ENCODE data around the gene LTBP1.

LTBP1 gene

GRCh38 chr2:32991091-32991845 lies 44.5 kb downstream of the LTBP1 start:
- Histone ChIP-seq H3K27me3 (ENCODE audit: insufficient read depth, low read length) (no peaks in the 10 kb centered on the region), H4K12ac (ENCODE audit: low read depth, low read length) (no peak overlapping the region), H3K9me3 (ENCODE audit: insufficient read depth, low read depth, low read length) (peaks cover 1% of the 10 kb centered on the region), H3K4ac (ENCODE audit: low read depth, low read length) (no peak overlapping the region), H3K27ac (ENCODE audit: low read depth, low read length) (no peak overlapping the region), H2AFZ (ENCODE audit: insufficient read depth, low read length, poor library complexity) (no peak overlapping the region), H3K36me3 (ENCODE audit: control insufficient read depth in 1 of 2, insufficient read depth in 2 of 2, low read length in 2 of 2) (no peaks in the 10 kb centered on the region), H3K18ac (ENCODE audit: low read length) (no peak overlapping the region), H3K79me2 (ENCODE audit: control insufficient read depth, insufficient read depth, low read length, poor library complexity) (no peaks in the 10 kb centered on the region), H2BK5ac (ENCODE audit: low read depth, low read length, poor library complexity) (no peak overlapping the region), H3K4me1 (ENCODE audit: control insufficient read depth in 1 of 2, insufficient read depth in 2 of 2, low read length in 2 of 2) (no peaks in the 10 kb centered on the region), H2BK120ac (ENCODE audit: insufficient read depth, low read length, poor library complexity) (no peak overlapping the region), H4K8ac (ENCODE audit: low read depth, low read length) (no peak overlapping the region), H3K79me1 (ENCODE audit: low read length) (no peaks in the 10 kb centered on the region), H2AK5ac (ENCODE audit: low read length) (no peak overlapping the region), H3K23ac (ENCODE audit: low read length) (no peak overlapping the region), H2BK12ac (ENCODE audit: low read length) (no peak overlapping the region), H3K9ac (ENCODE audit: low read length) (no peak overlapping the region), H3K14ac (ENCODE audit: low read length) (no peak overlapping the region), H4K91ac (ENCODE audit: low read depth, low read length) (no peak overlapping the region), H3K4me3 (ENCODE audit: low read depth, low read length) (no peak overlapping the region), H3K4me2 (ENCODE audit: low read length) (no peak overlapping the region)
- DNase-seq, result no peak
- WGBS (ENCODE audit: extremely low coverage, insufficient coverage, insufficient read length), result no CpG with 5 or more reads among the region's 6 CpGs

- H3K23ac ChIP-seq (ENCODE audit: low read length), result no peak overlapping the region
- H2BK120ac ChIP-seq (ENCODE audit: insufficient read depth, low read length, poor library complexity), result no peak overlapping the region
- H2BK12ac ChIP-seq (ENCODE audit: low read length), result no peak overlapping the region
- H3K9me3 ChIP-seq (ENCODE audit: insufficient read depth, low read depth, low read length), result no peaks in the 10 kb centered on the region
- H4K12ac ChIP-seq (ENCODE audit: low read depth, low read length), result no peak overlapping the region
- H3K27me3 ChIP-seq (ENCODE audit: insufficient read depth, low read length), result no peaks in the 10 kb centered on the region
- H2AK5ac ChIP-seq (ENCODE audit: low read length), result no peak overlapping the region
- no peak overlapping the region for H3K14ac ChIP-seq (ENCODE audit: low read length)
- H3K79me1 ChIP-seq (ENCODE audit: low read length), result no peaks in the 10 kb centered on the region
- no peaks in the 10 kb centered on the region for H3K79me2 ChIP-seq (ENCODE audit: control insufficient read depth, insufficient read depth, low read length, poor library complexity)
- no CpG with 5 or more reads among the region's 8 CpGs for whole genome bisulfite sequencing (ENCODE audit: extremely low coverage, insufficient coverage, insufficient read length)
- no peaks in the 10 kb centered on the region for H3K4me1 ChIP-seq (ENCODE audit: control insufficient read depth in 1 of 2, insufficient read depth in 2 of 2, low read length in 2 of 2)
- no peaks in the 10 kb centered on the region for H3K36me3 ChIP-seq (ENCODE audit: control insufficient read depth in 1 of 2, insufficient read depth in 2 of 2, low read length in 2 of 2)
- H3K9ac ChIP-seq (ENCODE audit: low read length), result no peak overlapping the region
- H3K27ac ChIP-seq (ENCODE audit: low read depth, low read length), result no peak overlapping the region
- H3K4ac ChIP-seq (ENCODE audit: low read depth, low read length), result no peak overlapping the region
- H2AFZ ChIP-seq (ENCODE audit: insufficient read depth, low read length, poor library complexity), result no peak overlapping the region
- H3K4me2 ChIP-seq (ENCODE audit: low read length), result no peak overlapping the region
- H3K18ac ChIP-seq (ENCODE audit: low read length), result no peak overlapping the region
- DNase-seq, result no peak
- no peak overlapping the region for H4K8ac ChIP-seq (ENCODE audit: low read depth, low read length)
- H3K4me3 ChIP-seq (ENCODE audit: low read depth, low read length), result no peak overlapping the region
- H2BK5ac ChIP-seq (ENCODE audit: low read depth, low read length, poor library complexity), result no peak overlapping the region
- no peak overlapping the region for H4K91ac ChIP-seq (ENCODE audit: low read depth, low read length)
Observed at GRCh38 chr2:32993005-32993539, 46.3 kb downstream of the LTBP1 start.

GRCh38 chr2:32997705-32998104 lies 51.0 kb downstream of the LTBP1 start:
- Histone ChIP-seq H3K79me2 (ENCODE audit: control insufficient read depth, insufficient read depth, low read length, poor library complexity) (no peaks in the 10 kb centered on the region), H3K9ac (ENCODE audit: low read length) (no peak overlapping the region), H4K8ac (ENCODE audit: low read depth, low read length) (no peak overlapping the region), H3K4ac (ENCODE audit: low read depth, low read length) (no peak overlapping the region), H2BK5ac (ENCODE audit: low read depth, low read length, poor library complexity) (no peak overlapping the region), H3K9me3 (ENCODE audit: insufficient read depth, low read depth, low read length) (peaks cover 2% of the 10 kb centered on the region), H3K23ac (ENCODE audit: low read length) (no peak overlapping the region), H2AFZ (ENCODE audit: insufficient read depth, low read length, poor library complexity) (no peak overlapping the region), H3K79me1 (ENCODE audit: low read length) (no peaks in the 10 kb centered on the region), H3K36me3 (ENCODE audit: control insufficient read depth in 1 of 2, insufficient read depth in 2 of 2, low read length in 2 of 2) (no peaks in the 10 kb centered on the region), H3K18ac (ENCODE audit: low read length) (peak overlapping the region; percentile 39), H4K91ac (ENCODE audit: low read depth, low read length) (no peak overlapping the region), H2AK5ac (ENCODE audit: low read length) (no peak overlapping the region), H3K27me3 (ENCODE audit: insufficient read depth, low read length) (no peaks in the 10 kb centered on the region), H3K27ac (ENCODE audit: low read depth, low read length) (no peak overlapping the region), H2BK120ac (ENCODE audit: insufficient read depth, low read length, poor library complexity) (no peak overlapping the region), H3K4me1 (ENCODE audit: control insufficient read depth in 1 of 2, insufficient read depth in 2 of 2, low read length in 2 of 2) (peaks cover 0 to 5% of the 10 kb centered on the region in 2 experiments), H3K4me2 (ENCODE audit: low read length) (no peak overlapping the region), H4K12ac (ENCODE audit: low read depth, low read length) (no peak overlapping the region), H2BK12ac (ENCODE audit: low read length) (no peak overlapping the region), H3K14ac (ENCODE audit: low read length) (no peak overlapping the region), H3K4me3 (ENCODE audit: low read depth, low read length) (no peak overlapping the region)
- WGBS (ENCODE audit: extremely low coverage, insufficient coverage, insufficient read length), result no CpG with 5 or more reads among the region's 2 CpGs
- DNase-seq, result no peak

GRCh38 chr2:33000986-33001385 lies 54.2 kb downstream of the LTBP1 start:
- Histone ChIP-seq H4K91ac (ENCODE audit: low read depth, low read length) (no peak overlapping the region), H2AFZ (ENCODE audit: insufficient read depth, low read length, poor library complexity) (no peak overlapping the region), H3K23ac (ENCODE audit: low read length) (no peak overlapping the region), H3K9me3 (ENCODE audit: insufficient read depth, low read depth, low read length) (peaks cover 2% of the 10 kb centered on the region), H3K4me2 (ENCODE audit: low read length) (no peak overlapping the region), H2BK120ac (ENCODE audit: insufficient read depth, low read length, poor library complexity) (no peak overlapping the region), H3K4me3 (ENCODE audit: low read depth, low read length) (no peak overlapping the region), H2BK12ac (ENCODE audit: low read length) (no peak overlapping the region), H3K14ac (ENCODE audit: low read length) (no peak overlapping the region), H4K12ac (ENCODE audit: low read depth, low read length) (no peak overlapping the region), H2AK5ac (ENCODE audit: low read length) (no peak overlapping the region), H3K4me1 (ENCODE audit: control insufficient read depth in 1 of 2, insufficient read depth in 2 of 2, low read length in 2 of 2) (peaks cover 0 to 5% of the 10 kb centered on the region in 2 experiments), H2BK5ac (ENCODE audit: low read depth, low read length, poor library complexity) (no peak overlapping the region), H3K27me3 (ENCODE audit: insufficient read depth, low read length) (no peaks in the 10 kb centered on the region), H3K79me2 (ENCODE audit: control insufficient read depth, insufficient read depth, low read length, poor library complexity) (no peaks in the 10 kb centered on the region), H3K9ac (ENCODE audit: low read length) (no peak overlapping the region), H3K27ac (ENCODE audit: low read depth, low read length) (no peak overlapping the region), H3K18ac (ENCODE audit: low read length) (no peak overlapping the region), H4K8ac (ENCODE audit: low read depth, low read length) (no peak overlapping the region), H3K4ac (ENCODE audit: low read depth, low read length) (no peak overlapping the region), H3K36me3 (ENCODE audit: control insufficient read depth in 1 of 2, insufficient read depth in 2 of 2, low read length in 2 of 2) (no peaks in the 10 kb centered on the region), H3K79me1 (ENCODE audit: low read length) (no peaks in the 10 kb centered on the region)
- DNase-seq, result peak; percentile 50 to 77
- no CpG with 5 or more reads among the region's 3 CpGs for WGBS (ENCODE audit: extremely low coverage, insufficient coverage, insufficient read length)
